Cardiac septum (tissue), 1 donor: ENCODE measurements around the gene FAM221B. TPM values are rescaled to one million over a fixed set of nuclear protein-coding genes. Genes with fewer than 3 reads are reported as not detected.

Experiments used
- DNase-seq: peaks from one replicate; pipeline ENCODE4 v3.0.0-alpha.2; 2020; ENCODE audit warnings: low spot score
- intact Hi-C: fragments of 100-400 bp; cut with DNase I; formaldehyde crosslinking; loops from one replicate; pipeline ENCODE4 v1.14.0; 2022
- total RNA-seq: library from RNA; stranded (reverse); fragmentation: NEBNext Ultra II Directional; extraction: Animal tissue kit (Norgen Biotek cat#: 25700); gene quantifications from one replicate; pipeline ENCODE4 v1.2.1, GENCODE V29; 2021
- donor health status: DM: no; HTN: no; CAD: no.

The FAM221B gene
- total RNA-seq, 1 donor from 2014 or later, result not detected

DNA sequence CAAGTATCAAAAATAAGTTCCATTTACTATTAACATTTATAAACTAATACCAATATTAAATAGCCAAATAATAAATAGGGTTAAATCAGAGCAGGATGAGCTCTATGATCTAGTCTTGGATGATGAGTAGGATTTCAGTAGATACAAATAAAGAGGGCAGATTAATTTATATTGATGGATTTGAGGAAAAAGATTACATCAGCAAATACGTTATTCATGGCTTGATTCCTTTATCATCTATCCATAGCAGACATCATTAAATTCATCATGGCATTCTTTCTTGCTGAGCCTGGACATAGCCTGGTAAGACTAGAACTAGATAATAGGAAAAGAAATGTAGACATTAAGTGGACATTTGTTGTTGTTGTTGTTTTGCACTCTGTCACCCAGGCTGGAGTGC is 61.1 kb downstream of the FAM221B start:
- intact Hi-C loops, result no loop called here

GRCh38 chr9:35766997-35767396 is 61.5 kb downstream of the FAM221B start:
- no peak for DNase-seq
- intact Hi-C loops, result no loop called here

More for the DNA sequence above, 61.1 kb downstream of the FAM221B start:
- DNase-seq, result no peak

Other genes with a start within 250 kb of the FAM221B start
- gene TESK1, start 223.5 kb downstream of the FAM221B start, total RNA-seq, result 34.2 TPM
- gene CD72, start 210.3 kb downstream of the FAM221B start, total RNA-seq, result 0.59 TPM
- not detected for gene SIT1, start 177.8 kb downstream of the FAM221B start, total RNA-seq
- 10,677 TPM for gene RMRP, start 170.7 kb downstream of the FAM221B start, total RNA-seq
- 47.7 TPM for gene CCDC107, start 170.4 kb downstream of the FAM221B start, total RNA-seq
- gene ARHGEF39, start 163.5 kb downstream of the FAM221B start, total RNA-seq, result 0.48 TPM
- 0.48 TPM for gene CA9, start 154.8 kb downstream of the FAM221B start, total RNA-seq
- 690 TPM for gene TPM2, start 138.8 kb downstream of the FAM221B start, total RNA-seq
- gene TLN1, start 96.5 kb downstream of the FAM221B start, total RNA-seq, result 291 TPM
- gene CREB3, start 96.1 kb downstream of the FAM221B start, total RNA-seq, result 25.0 TPM
- 98.6 TPM for gene GBA2, start 79.5 kb downstream of the FAM221B start, total RNA-seq
- gene RGP1, start 79.4 kb downstream of the FAM221B start, total RNA-seq, result 40.0 TPM
- not detected for gene MSMP, start 74.5 kb downstream of the FAM221B start, total RNA-seq
- gene NPR2, start 37.1 kb downstream of the FAM221B start, total RNA-seq, result 20.4 TPM
- gene SPAG8, start 16.5 kb downstream of the FAM221B start, total RNA-seq, result 3.5 TPM
- 57.6 TPM for gene HINT2, start 13.7 kb downstream of the FAM221B start, total RNA-seq
- gene TMEM8B, start 496 bp upstream of the FAM221B start, total RNA-seq, result 22.0 TPM
- not detected for gene OR13J1, start 41.7 kb upstream of the FAM221B start, total RNA-seq
- 1.5 TPM for gene HRCT1, start 77.5 kb upstream of the FAM221B start, total RNA-seq
- gene SPAAR, start 80.8 kb upstream of the FAM221B start, total RNA-seq, result 4.0 TPM
- not detected for gene OR2S2, start 129.4 kb upstream of the FAM221B start, total RNA-seq
- gene RECK, start 208.2 kb upstream of the FAM221B start, total RNA-seq, result 5.8 TPM